Cardiac fibroblast (primary cell): ENCODE results near the gene CDKL1.
A peak's percentile ranks its signal among the peaks of the same experiment; 100 is the strongest.

Source experiments
- DNase-seq, 2 donors: peaks; one replicate each; pipeline versions ENCODE4 v3.0.0 to v3.0.0-alpha.2; 2010; ENCODE audit warnings: low read depth in 2 of 2
- H3K4me3 ChIP-seq, 2 donors: replicated peaks in 1 of 2; 1 replicate in 1 of 2; 2 replicates in 1 of 2; pipeline ENCODE4 v1.5.1; 2011; ENCODE audit warnings: low read depth in 2 of 2, low read length in 2 of 2, mild to moderate bottlenecking in 2 of 2, moderate library complexity in 1 of 2
- TF ChIP-seq, protein P1 (sequence below): IDR thresholded peaks from one replicate; pipeline ENCODE4 v1.5.1; 2011; ENCODE audit warnings: low read depth, mild to moderate bottlenecking, low read length, inconsistent platforms

CDKL1 gene

DNA sequence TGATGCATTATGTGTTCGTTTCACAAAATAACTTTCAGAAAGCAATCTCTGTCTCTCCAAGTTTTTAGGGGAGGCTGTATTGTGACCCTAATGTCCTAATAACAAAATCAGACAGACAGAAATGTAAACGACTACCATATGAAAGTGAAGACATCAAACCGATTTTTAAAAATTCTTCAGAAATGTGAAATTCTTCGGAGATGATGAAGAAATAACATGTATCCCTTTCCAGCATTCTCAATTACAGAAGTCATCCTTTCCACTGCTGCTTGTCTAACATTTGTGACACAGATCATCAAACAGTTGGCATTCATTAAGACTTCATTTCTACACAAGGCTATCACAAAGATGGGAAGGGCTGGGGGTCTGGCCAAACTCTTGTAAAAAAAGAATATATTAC lies 43.6 kb downstream of the CDKL1 start:
- TF ChIP-seq, protein P1, sequence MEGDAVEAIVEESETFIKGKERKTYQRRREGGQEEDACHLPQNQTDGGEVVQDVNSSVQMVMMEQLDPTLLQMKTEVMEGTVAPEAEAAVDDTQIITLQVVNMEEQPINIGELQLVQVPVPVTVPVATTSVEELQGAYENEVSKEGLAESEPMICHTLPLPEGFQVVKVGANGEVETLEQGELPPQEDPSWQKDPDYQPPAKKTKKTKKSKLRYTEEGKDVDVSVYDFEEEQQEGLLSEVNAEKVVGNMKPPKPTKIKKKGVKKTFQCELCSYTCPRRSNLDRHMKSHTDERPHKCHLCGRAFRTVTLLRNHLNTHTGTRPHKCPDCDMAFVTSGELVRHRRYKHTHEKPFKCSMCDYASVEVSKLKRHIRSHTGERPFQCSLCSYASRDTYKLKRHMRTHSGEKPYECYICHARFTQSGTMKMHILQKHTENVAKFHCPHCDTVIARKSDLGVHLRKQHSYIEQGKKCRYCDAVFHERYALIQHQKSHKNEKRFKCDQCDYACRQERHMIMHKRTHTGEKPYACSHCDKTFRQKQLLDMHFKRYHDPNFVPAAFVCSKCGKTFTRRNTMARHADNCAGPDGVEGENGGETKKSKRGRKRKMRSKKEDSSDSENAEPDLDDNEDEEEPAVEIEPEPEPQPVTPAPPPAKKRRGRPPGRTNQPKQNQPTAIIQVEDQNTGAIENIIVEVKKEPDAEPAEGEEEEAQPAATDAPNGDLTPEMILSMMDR, result no peak
- DNase-seq, result no peak
- H3K4me3 ChIP-seq, result no peak overlapping the region

DNA sequence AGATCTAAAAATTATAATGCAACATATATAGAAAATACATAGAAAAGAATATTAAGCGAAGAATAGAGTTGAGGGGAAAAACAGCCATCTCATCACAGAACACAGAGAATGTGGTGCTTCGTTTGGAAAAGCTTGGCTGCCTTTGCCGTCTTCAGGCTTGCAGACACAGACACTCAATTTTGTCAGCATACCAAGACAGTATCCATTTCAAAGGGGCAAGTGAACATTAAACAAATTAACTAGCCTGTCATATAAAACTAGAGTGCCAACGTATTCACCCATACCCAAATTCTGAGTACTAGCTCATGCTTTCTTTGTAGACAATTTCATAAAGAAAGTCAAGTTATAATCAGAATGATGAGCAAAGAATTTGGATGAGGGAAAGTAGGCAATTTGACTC lies 44.1 kb downstream of the CDKL1 start:
- H3K4me3 ChIP-seq, result no peak overlapping the region
- no peak for DNase-seq
- TF ChIP-seq, protein P1, result no peak

DNA sequence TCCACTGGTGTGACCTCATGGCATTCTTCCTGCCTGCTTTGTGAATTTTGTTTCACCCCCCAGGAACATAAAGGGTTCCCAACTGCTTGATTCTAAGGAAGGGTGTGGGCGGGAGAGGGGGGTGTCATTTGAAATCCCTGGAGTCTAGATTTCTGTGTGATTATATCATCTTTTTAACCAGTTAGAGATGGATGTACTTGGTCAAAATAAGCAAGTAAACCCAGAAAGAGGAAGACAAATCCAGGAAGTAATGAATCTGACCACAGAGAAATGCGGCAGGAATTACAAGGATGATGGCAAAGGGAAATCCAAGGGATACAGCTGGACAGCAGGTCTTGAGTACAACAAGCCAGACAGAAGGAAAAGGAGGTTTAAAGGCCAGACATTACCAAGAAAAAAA lies 45.7 kb downstream of the CDKL1 start:
- TF ChIP-seq, protein P1, result no peak
- no peak overlapping the region for H3K4me3 ChIP-seq
- peak in 1 of 2 donors; percentile 36 for DNase-seq

DNA sequence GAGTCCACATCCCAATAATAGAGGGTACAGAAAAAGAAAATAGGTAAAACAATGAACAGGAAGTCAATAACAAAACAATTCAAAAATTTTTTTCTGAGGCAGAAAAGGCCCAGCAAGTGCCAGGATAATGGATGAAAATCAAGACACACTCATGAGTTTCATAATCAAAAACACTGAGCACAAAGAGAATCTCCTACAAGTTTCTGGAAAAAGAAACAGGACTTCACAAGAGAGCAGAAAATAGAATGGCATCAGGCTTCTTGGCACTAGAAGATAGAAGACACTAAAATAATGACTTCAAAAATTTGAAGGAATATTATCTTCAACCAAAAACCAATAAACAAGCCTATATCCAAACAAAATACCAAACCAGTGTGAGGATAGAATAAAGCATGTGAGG lies 47.7 kb downstream of the CDKL1 start:
- TF ChIP-seq, protein P1, result no peak
- DNase-seq, result no peak
- no peak overlapping the region for H3K4me3 ChIP-seq

DNA sequence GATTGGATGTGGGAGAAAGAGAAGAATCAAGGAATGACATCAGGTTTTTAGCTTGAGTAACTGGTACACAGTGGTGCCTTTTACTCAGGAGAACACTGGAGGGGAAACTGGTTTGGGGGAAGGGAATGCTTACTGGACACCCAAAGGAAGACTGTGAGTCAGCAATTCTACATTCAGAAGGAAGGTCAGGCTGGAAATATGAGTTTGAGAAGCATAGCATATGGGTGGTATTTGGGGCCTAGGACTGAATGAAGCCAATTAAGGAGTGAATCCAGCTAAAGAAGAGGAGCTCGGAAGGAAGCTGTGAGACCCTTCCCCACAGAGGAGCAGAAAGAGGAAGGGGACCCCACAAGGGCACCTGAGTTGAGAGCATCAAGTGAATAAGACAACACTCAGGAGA lies 49.2 kb downstream of the CDKL1 start:
- H3K4me3 ChIP-seq, result no peak overlapping the region
- TF ChIP-seq, protein P1, result no peak
- peak; percentile 73 to 75 for DNase-seq

DNA sequence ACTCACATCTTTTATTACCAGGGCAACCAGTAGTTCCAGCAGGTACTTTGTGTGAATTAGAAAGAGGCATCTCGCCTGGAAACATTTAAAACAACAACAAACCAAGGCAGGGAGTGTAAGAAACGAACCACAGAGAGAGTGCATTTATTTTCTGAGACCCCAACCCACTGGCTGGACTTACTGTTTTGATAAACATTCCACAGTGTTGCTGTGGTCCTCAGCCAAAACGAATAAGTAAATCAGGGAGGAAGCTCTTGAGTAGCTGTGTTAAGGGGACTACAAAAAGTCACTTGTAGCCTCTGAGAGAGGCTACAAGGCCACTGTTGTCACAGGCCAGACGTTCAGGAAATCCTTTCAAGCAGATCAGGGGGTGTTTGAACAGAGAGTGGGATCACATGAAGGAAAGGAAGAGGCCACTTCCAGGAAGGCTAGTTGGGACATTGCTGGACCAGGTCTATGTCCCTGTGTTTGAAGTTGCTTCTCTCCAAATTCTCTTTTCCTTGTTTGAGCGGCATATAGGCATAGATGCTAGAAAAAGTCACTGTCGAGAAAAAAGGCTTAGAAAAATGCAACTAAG lies 50.7 kb downstream of the CDKL1 start:
- no peak for DNase-seq
- H3K4me3 ChIP-seq, result no peak overlapping the region
- TF ChIP-seq, protein P1, result no peak
